Gastrocnemius medialis (tissue), 4 donors: ENCODE data around the gene CMTM1.

ENCODE experiments used
- POLR2A ChIP-seq, 2 donors: fragments of 450-650 bp; IDR thresholded peaks; one replicate each; pipeline ENCODE4 v1.6.1; 2017; ENCODE audit warnings: antibody characterized with exemption in 2 of 2, mild to moderate bottlenecking in 2 of 2, moderate library complexity in 2 of 2
- TF ChIP-seq, protein P1 (sequence below), 5 experiments: fragments of 450-650 bp in 3 of 5; fragments of 200-600 bp in 2 of 5; sonication (generic) in 2 of 5; IDR thresholded peaks in 4 of 5; conservative IDR thresholded peaks in 1 of 5; 1 replicate in 4 of 5; 2 replicates in 1 of 5; pipeline ENCODE4 v1.5.1; 2016 to 2019; ENCODE audit warnings: antibody characterized with exemption in 5 of 5, mild to moderate bottlenecking in 3 of 5, moderate library complexity in 3 of 5

DNA sequence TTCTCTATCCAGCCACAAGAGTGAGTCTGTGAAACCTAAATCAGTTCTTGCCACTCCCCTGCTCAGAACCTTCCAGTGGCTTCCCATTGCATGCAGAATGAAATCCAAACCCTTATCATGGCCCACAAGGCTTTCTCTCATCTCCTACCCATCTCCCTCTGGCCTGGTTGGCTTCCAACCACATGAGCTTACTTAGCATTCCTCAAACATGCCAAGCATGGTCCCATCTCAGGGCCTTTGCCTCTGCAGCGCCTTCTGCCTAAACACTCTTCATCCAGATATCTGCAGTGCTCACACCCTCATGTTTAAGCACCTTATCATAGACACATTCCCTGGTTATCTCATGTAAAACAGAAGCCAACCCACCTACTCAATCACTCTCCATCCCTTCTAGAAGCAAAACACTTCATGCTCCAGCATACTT, 31.9 kb upstream of the CMTM1 start:
- TF ChIP-seq, protein P1, sequence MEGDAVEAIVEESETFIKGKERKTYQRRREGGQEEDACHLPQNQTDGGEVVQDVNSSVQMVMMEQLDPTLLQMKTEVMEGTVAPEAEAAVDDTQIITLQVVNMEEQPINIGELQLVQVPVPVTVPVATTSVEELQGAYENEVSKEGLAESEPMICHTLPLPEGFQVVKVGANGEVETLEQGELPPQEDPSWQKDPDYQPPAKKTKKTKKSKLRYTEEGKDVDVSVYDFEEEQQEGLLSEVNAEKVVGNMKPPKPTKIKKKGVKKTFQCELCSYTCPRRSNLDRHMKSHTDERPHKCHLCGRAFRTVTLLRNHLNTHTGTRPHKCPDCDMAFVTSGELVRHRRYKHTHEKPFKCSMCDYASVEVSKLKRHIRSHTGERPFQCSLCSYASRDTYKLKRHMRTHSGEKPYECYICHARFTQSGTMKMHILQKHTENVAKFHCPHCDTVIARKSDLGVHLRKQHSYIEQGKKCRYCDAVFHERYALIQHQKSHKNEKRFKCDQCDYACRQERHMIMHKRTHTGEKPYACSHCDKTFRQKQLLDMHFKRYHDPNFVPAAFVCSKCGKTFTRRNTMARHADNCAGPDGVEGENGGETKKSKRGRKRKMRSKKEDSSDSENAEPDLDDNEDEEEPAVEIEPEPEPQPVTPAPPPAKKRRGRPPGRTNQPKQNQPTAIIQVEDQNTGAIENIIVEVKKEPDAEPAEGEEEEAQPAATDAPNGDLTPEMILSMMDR (IDR thresholded peaks at IDR 0.05 in 4 of 5, conservative IDR thresholded peaks at IDR 0.05 in 1 of 5) = no peak
- no peak for TF ChIP-seq POLR2A (IDR thresholded peaks at IDR 0.05)
